RWPE2 (cell line): ENCODE data around the gene PARP14.
"Not testable (repeated sequence)": the region's sequence is repeated elsewhere in the genome, so short reads cannot be mapped to it uniquely, and the experiment has no call there.

Experiments
- ATAC-seq: fragments of 200-7000 bp; cut with Tn5 transposase; 3 replicates; pipeline ENCODE4 v1.9.1; 2021; ENCODE audit warnings: low read depth
- DNase-seq: peaks from one replicate; pipeline ENCODE4 v3.0.0-alpha.2; 2020; ENCODE audit warnings: low spot score
- H3K27ac ChIP-seq: fragments of 450-650 bp; 2 replicates; pipeline ENCODE4 v1.5.1; 2017; ENCODE audit warnings: mild to moderate bottlenecking; ENCODE audit not compliant: poor library complexity, severe bottlenecking
- H3K27me3 ChIP-seq: fragments of 250-450 bp; sonication (Bioruptor Pico); 2 replicates; pipeline ENCODE4 v1.5.1; 2021; ENCODE audit warnings: mild to moderate bottlenecking, moderate library complexity; ENCODE audit not compliant: insufficient read depth, poor library complexity, severe bottlenecking
- H3K36me3 ChIP-seq: fragments of 250-450 bp; sonication (Bioruptor Pico); 2 replicates; pipeline ENCODE4 v1.5.1; 2020; ENCODE audit warnings: low read depth, mild to moderate bottlenecking, moderate library complexity
- H3K4me1 ChIP-seq: fragments of 250-450 bp; sonication (Bioruptor Pico); 2 replicates; pipeline ENCODE4 v1.5.1; 2021; ENCODE audit warnings: mild to moderate bottlenecking, moderate library complexity; ENCODE audit not compliant: insufficient read depth, poor library complexity, severe bottlenecking
- H3K4me3 ChIP-seq: fragments of 250-450 bp; sonication (Bioruptor Pico); 2 replicates; pipeline ENCODE4 v1.5.1; 2021; ENCODE audit warnings: mild to moderate bottlenecking, moderate library complexity; ENCODE audit not compliant: severe bottlenecking
- H3K9me3 ChIP-seq: fragments of 250-450 bp; sonication (Bioruptor Pico); 2 replicates; pipeline ENCODE4 v1.5.1; 2021; ENCODE audit warnings: mild to moderate bottlenecking, moderate library complexity; ENCODE audit not compliant: severe bottlenecking
- CTCF ChIP-seq: fragments of 450-650 bp; IDR thresholded peaks from one replicate; pipeline ENCODE4 v1.5.1; 2017; ENCODE audit warnings: mild to moderate bottlenecking, moderate library complexity; ENCODE audit not compliant: poor library complexity, severe bottlenecking

PARP14 gene

GRCh38 chr3:122642935-122643334, 37.7 kb upstream of the PARP14 start:
- H3K4me1 ChIP-seq, result no peaks in the 10 kb centered on the region
- H3K27ac ChIP-seq, result no peak overlapping the region
- no peaks in the 10 kb centered on the region for H3K9me3 ChIP-seq
- no peak for TF ChIP-seq CTCF
- ATAC-seq (no peak), DNase-seq (no peak)
- H3K36me3 ChIP-seq, result no peaks in the 10 kb centered on the region
- H3K27me3 ChIP-seq, result no peaks in the 10 kb centered on the region
- no peak overlapping the region for H3K4me3 ChIP-seq

GRCh38 chr3:122646146-122646988, 34.3 kb upstream of the PARP14 start:
- Histone ChIP-seq H3K4me3 (no peak overlapping the region), H3K27me3 (no peaks in the 10 kb centered on the region), H3K36me3 (no peaks in the 10 kb centered on the region), H3K27ac (no peak overlapping the region), H3K4me1 (no peaks in the 10 kb centered on the region), H3K9me3 (no peaks in the 10 kb centered on the region)
- no peak for ATAC-seq
- TF ChIP-seq CTCF, result no peak
- DNase-seq, result no peak

- not testable (repeated sequence) for DNase-seq, H3K4me3 ChIP-seq, H3K36me3 ChIP-seq, H3K27me3 ChIP-seq, H3K4me1 ChIP-seq, H3K27ac ChIP-seq, ATAC-seq, H3K9me3 ChIP-seq
Measured at GRCh38 chr3:122651233-122651907, 29.3 kb upstream of the PARP14 start.

GRCh38 chr3:122651962-122652361, 28.7 kb upstream of the PARP14 start:
- not testable (repeated sequence) for H3K36me3 ChIP-seq, H3K27ac ChIP-seq, H3K9me3 ChIP-seq, H3K4me1 ChIP-seq, DNase-seq, H3K4me3 ChIP-seq, H3K27me3 ChIP-seq, ATAC-seq

GRCh38 chr3:122658336-122658735, 22.3 kb upstream of the PARP14 start:
- H3K27me3 ChIP-seq, H3K36me3 ChIP-seq, H3K4me3 ChIP-seq, H3K9me3 ChIP-seq, H3K27ac ChIP-seq, H3K4me1 ChIP-seq, DNase-seq, ATAC-seq: not testable (repeated sequence)

GRCh38 chr3:122660297-122660974, 20.2 kb upstream of the PARP14 start:
- Histone ChIP-seq H3K27ac (no peak overlapping the region), H3K9me3 (no peaks in the 10 kb centered on the region), H3K27me3 (no peaks in the 10 kb centered on the region), H3K4me1 (no peaks in the 10 kb centered on the region), H3K36me3 (no peaks in the 10 kb centered on the region), H3K4me3 (no peak overlapping the region)
- ATAC-seq (no peak), DNase-seq (no peak)
- no peak for TF ChIP-seq CTCF
